Activated naive CD8-positive, alpha-beta T cell treated with anti-CD3 and anti-CD28 coated beads, Interleukin-2, amount 50 U/mL, for 24 hours (primary cell): Measurements from ENCODE around the gene RCC2.

ENCODE experiments used
- ATAC-seq: fragments of 150-1000 bp; cut with Tn5 transposase; one replicate; pipeline ENCODE4 v1.10.0; 2021
- DNase-seq: peaks from one replicate; pipeline ENCODE4 v3.0.0; 2021
- H3K27ac Mint-ChIP-seq: one replicate; pipeline ENCODE4 v1.8.0; 2021; ENCODE audit warnings: mild to moderate bottlenecking, mixed read lengths
- H3K27me3 Mint-ChIP-seq: one replicate; pipeline ENCODE4 v1.8.0; 2021; ENCODE audit warnings: mixed read lengths
- H3K36me3 Mint-ChIP-seq: one replicate; pipeline ENCODE4 v1.8.0; 2021; ENCODE audit warnings: low read depth, mixed read lengths
- H3K4me1 Mint-ChIP-seq: one replicate; pipeline ENCODE4 v1.8.0; 2021; ENCODE audit warnings: mixed read lengths
- H3K4me3 Mint-ChIP-seq: one replicate; pipeline ENCODE4 v1.8.0; 2021; ENCODE audit warnings: mild to moderate bottlenecking, moderate library complexity, mixed read lengths
- H3K9me3 Mint-ChIP-seq: one replicate; pipeline ENCODE4 v1.8.0; 2021; ENCODE audit warnings: mixed read lengths

RCC2 gene

DNA sequence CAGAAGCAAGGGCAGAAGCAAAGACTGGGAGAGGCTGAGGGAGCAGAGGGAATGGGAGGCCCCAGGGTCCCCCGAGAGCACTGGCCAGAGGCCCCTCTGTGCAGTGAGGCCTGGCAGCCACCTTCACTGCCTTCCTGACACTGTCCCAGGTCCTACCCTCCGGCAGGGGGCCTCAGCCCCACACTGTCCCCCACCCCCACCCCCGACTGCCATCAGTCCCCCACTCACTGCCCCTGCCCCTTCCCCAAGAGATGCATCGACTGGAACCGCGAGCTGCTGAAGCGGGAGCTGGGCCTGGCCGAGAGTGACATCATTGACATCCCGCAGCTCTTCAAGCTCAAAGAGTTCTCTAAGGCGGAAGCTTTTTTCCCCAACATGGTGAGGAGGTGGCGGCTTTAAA is 80.4 kb downstream of the RCC2 start:
- Mint-ChIP-seq H3K27ac (no peak overlapping the region), H3K27me3 (no peaks in the 10 kb centered on the region), H3K9me3 (no peaks in the 10 kb centered on the region), H3K4me3 (no peak overlapping the region), H3K4me1 (peaks cover 13% of the 10 kb centered on the region), H3K36me3 (no peaks in the 10 kb centered on the region)
- no peak for DNase-seq
- no peak for ATAC-seq

- Mint-ChIP-seq H3K4me1 (peaks cover 13% of the 10 kb centered on the region), H3K27me3 (no peaks in the 10 kb centered on the region), H3K27ac (no peak overlapping the region), H3K36me3 (no peaks in the 10 kb centered on the region), H3K4me3 (no peak overlapping the region), H3K9me3 (no peaks in the 10 kb centered on the region)
- ATAC-seq (no peak), DNase-seq (no peak)
These were observed 80.9 kb downstream of the RCC2 start for GRCh38 chr1:17358557-17358956.
